IPS-18c (cell line): ENCODE results near the gene PPP1R16B.
"Not testable (repeated sequence)": the region's sequence is repeated elsewhere in the genome, so short reads cannot be mapped to it uniquely, and the experiment has no call there.

ENCODE experiments used
- H3K4me3 ChIP-seq: 2 replicates; pipeline ENCODE4 v1.7.0; 2013; ENCODE audit warnings: low read depth, mild to moderate bottlenecking, low read length, moderate library complexity; ENCODE audit not compliant: insufficient read depth
- H3K9me3 ChIP-seq: one replicate; pipeline ENCODE4 v1.6.1; 2013; ENCODE audit warnings: mild to moderate bottlenecking, low read length, moderate library complexity; ENCODE audit not compliant: control insufficient read depth, insufficient read depth

The PPP1R16B gene

DNA sequence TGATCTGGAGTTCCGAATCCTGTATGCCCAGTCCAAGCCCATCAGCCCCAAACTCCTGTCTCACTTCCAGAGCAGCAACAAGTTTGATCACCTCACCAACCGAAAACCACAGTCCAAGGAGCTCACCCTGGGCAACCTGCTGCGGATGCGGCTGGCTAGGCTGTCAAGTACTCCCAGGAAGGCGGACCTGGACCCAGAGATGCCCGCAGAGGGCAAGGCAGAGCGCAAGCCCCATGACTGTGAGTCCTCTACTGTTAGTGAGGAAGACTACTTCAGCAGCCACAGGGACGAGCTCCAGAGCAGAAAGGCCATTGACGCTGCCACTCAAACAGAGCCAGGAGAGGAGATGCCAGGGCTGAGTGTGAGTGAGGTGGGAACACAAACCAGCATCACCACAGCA, 146.1 kb downstream of the PPP1R16B start:
- H3K4me3 ChIP-seq, result no peak overlapping the region
- H3K9me3 ChIP-seq, result no peaks in the 10 kb centered on the region

DNA sequence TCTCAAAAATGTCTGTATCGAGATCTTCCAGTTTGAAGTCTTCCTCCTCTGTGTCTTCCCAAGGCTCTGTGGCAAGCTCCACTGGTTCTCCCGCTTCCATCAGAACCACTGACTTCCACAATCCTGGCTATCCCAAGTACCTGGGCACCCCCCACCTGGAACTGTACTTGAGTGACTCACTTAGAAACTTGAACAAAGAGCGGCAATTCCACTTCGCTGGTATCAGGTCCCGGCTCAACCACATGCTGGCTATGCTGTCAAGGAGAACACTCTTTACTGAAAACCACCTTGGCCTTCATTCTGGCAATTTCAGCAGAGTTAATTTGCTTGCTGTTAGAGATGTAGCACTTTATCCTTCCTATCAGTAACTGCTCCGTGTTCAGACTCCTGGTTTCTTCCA, 146.7 kb downstream of the PPP1R16B start:
- Histone ChIP-seq H3K4me3 (no peak overlapping the region), H3K9me3 (no peaks in the 10 kb centered on the region)

DNA sequence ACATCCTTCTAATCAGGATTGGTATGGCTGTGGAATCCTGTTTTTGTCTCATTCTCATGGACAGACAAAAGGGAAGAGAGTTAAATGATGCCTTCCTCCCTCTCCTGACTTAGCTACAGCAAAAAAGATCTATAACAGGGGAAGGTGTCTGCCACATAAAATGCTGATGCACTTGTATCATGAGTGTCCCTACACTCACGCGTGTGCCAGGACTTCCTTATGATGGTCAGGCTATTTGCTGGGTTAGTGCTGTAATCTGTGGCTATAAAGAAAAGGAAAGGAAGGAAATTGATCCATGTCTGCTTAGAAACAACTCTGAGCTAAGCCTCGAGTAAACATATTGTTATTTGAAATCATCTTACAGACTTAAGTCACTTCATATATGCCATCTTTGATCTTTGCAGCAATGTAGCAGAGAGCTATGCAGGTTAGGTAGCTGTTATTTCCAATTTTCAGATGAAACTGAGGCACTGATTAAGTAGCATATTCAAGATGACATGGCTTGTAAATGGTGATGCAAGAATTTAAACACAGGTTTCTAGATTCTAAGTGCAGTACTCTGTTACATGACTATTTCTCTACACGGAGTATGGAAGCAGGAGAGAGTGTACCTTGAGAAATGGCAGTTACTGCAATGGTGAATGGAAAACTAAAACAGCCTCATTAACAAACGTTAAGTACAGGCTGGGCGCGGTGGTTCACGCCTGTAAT, 148.3 kb downstream of the PPP1R16B start:
- no peak overlapping the region for H3K4me3 ChIP-seq
- no peaks in the 10 kb centered on the region for H3K9me3 ChIP-seq

DNA sequence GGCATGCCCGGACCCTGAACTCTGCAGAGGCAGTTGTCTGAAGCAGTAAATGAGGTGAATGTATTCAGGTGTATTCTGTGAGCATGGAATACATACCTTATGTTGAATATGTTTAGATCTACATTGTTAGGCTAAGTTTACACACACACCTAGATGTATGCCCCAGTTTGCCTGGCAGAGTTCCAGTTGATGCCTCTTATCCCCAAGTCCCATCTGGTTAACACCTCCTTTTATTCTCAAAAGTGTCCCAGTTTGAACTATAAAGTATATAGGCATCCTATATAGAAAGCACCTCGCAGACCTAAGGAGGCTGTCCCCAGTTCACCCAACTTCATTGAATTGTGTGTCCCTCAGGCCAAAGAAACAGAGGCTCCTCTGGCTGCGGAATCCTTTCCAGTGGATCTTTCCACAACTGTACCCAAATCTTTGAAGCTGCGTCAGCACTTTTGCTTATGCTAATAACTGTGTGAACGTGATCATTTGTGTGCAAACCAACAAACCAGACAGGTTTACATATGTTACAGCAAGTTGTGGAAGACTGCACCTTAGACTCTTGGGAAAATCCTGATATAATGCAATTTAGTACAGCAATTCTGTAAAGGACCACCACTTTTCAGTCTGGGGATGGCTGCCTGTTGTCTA, 151.9 kb downstream of the PPP1R16B start:
- Histone ChIP-seq H3K9me3 (no peaks in the 10 kb centered on the region), H3K4me3 (no peak overlapping the region)

DNA sequence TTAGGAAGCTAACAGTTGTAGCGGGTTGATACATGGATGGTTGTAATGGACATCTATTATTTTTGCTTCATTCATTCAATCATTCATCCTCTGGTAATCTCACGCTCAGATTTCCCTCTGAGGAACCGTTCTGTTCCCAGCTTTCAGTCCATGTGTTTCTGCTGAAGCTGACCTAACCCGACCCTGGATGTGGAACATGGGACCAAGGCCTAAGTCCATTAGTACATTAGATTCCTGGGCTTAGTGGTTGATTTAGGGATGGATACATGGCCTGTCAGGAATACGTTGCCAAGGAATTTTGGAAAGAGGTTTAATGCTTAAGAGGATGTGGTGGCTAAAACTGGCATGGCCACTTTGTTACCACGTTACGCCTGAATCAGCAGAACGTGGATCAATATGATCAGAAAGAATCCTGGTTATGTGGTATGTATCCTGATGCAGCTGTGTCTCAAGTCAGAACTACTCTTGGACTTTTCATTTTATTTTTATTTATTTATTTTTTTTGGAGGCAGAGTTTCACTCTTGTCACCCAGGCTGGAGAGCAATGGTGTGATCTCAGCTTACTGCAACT, 152.5 kb downstream of the PPP1R16B start:
- H3K4me3 ChIP-seq, result no peak overlapping the region
- H3K9me3 ChIP-seq, result no peaks in the 10 kb centered on the region

DNA sequence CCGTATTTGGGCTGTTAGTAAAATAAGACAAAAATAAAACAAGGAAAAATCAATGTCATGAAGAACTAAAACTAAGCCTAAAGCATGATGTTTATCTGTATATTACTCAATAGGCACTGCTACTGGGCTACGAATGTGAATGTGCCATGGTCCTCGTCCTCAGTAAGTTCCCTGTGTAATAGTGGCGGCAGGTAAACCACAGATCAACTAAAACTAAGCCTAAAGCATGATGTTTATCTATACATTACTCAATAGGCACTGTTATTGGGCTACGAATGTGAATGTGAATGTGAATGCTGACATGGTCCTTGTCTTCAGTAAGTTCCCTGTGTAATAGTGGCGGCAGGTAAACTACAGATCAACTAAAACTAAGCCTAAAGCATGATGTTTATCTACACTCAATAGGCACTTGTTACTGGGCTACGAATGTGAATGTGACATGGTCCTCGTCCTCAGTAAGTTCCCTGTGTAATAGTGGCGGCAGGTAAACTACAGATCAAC, 154.7 kb downstream of the PPP1R16B start:
- not testable (repeated sequence) for H3K9me3 ChIP-seq, H3K4me3 ChIP-seq

DNA sequence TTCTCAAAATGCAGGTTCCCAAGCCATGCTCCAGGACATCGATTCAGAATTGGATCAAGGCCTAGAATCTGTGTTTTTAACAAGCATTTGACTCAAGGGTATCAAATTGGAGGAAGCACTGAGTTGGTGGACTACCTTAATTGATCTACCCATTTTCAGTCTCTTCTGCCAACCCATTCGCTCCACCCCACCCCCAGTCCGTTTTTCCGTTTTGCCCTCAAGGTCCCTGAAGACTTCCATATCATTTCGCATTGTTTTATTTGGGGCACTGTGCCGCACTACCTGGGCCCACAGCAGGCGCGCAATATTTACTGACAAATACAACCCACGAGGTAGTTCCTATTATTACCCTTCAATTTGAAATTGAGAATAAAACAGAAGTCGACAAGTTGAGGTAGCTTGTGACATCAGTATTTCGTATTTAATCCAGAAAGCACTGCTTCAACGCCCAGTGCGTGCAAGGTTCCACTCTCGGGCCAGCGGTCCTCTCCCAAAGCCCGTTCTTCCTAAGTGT, 156.1 kb downstream of the PPP1R16B start:
- no peaks in the 10 kb centered on the region for H3K9me3 ChIP-seq
- H3K4me3 ChIP-seq, result peak overlapping the region; percentile 74

DNA sequence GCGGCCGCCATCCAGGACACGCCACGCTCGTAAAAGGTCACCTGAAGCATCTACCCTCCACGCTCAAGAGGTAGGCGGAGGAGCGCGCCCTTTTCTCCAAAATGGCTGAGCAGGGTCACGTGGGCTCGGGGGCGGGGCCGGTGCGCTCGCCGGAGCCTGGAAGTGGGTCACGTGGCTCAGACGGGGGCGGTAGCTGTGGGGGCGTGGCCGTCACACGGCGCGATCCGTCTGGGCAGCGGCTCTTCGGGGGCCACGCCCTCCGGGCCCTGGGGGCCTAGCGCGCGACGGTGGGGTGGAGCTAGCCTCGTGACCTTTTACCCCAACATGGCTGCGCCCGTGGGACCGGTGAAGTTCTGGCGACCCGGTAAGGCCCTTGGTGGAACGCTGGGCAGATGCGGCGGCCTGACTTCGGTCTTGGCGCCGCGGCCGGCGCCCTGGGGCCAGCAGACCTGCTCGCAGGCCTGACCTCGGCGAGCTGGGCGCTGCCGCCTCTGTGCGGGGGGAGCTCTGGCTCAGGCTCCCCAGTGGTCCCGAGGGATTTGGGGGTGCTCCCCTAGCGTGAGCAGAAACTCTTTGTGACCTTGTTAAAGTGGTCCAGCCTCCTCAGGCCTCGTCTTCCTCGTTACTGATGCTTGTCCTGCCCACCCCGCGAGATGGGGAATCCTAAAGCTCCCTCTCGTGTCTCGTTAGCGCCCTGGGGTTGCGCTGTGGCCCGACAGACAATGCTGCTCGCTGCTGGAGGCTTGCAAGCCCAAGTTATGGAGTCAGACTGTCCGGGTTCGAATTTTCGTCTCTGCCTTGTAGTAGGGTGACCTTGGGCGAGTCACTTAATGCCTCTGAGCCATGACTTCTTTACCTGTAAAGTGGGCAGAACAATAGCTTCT, 156.8 kb downstream of the PPP1R16B start, which contains the start of gene DHX35:
TSS of gene DHX35 (plus strand) at position 301 of the 884 bp plus-strand sequence. CDS start at position 325, 24 bp downstream.
- peak within 1 kb of the TSS; percentile 96 for H3K4me3 ChIP-seq
- no peaks in the 10 kb centered on the region for H3K9me3 ChIP-seq

DNA sequence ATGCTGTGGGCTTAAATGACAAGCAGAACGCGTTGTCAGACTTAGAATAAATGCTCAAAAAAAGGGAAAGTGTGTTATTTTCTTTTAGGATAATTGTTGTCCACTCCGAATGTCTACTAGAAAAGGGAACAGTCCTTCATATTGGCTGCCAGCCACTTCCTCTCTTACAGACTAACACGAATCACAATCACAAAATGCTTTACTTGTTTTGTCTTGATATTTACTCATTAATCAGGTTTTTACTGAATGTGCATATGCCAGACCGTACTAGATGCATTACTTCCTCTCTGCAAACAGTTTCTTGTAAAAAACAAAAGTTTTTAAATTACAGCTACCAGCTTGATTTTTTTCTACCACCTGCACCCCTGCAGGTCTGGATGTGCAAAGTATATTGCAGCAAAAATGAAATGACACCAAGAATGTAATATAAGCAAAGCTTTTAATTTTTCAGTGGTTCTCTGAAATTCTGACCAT, 157.5 kb downstream of the PPP1R16B start:
- H3K9me3 ChIP-seq, result no peaks in the 10 kb centered on the region

DNA sequence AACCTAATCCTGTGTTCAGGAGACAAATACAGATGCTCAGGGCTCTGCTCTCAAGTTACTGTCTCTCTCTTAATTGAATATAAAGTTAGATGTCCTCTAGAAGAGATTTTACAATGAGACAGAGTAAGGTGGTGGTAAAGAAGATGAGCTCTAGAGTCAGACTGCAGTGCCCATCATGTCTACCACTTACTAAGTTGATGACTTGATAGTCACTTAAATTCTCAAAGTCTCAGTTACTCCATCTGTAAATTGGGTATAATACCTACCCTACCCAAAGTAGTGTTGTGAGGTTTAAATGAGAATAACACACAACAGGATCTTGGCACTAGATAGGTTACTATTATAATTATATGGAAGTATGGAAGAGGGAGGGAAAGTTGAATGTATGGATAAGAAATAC, 158.2 kb downstream of the PPP1R16B start:
- Histone ChIP-seq H3K9me3 (no peaks in the 10 kb centered on the region), H3K4me3 (no peak overlapping the region)

More for the DNA sequence above, 157.5 kb downstream of the PPP1R16B start:
- H3K4me3 ChIP-seq, result peak overlapping the region; percentile 96

DNA sequence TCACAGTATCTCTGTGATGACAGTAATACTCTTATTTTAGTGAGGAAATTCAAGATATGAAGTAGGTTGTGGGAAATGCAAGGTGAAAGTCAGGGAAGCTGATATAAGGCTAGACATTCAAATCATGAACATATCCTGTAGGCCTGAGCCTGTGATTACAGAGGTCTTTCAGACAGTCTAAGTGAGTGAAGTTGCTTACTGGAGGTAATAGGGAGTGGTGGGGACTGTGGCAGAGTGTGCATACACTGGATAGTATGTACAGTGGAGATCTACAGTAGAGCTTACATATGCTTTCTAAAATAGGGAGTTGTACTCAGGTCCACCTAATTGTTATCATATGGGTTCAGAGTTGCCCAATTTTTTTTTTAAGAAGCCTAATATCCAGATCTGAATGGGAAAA, 159.8 kb downstream of the PPP1R16B start:
- Histone ChIP-seq H3K4me3 (no peak overlapping the region), H3K9me3 (no peaks in the 10 kb centered on the region)

DNA sequence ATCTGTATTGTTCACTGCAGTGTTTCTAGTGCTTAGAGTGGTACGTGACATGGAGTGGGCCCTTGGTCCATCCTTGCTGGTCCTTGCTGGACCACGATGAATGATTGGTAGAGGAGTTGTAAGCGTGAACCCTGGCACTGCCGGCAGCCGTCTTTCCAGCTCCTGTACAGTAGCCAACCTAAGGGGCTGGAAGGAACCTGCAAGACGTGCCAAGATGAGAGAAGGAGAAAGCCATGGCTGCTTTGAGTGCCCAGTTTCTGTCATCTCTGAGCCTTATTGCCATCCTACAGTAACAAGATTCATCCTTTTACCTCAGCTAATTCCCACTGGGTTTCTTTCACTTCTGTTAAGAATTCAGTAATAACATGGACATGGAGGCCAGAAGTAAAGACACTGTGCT, 162.6 kb downstream of the PPP1R16B start:
- Histone ChIP-seq H3K4me3 (no peak overlapping the region), H3K9me3 (no peaks in the 10 kb centered on the region)

DNA sequence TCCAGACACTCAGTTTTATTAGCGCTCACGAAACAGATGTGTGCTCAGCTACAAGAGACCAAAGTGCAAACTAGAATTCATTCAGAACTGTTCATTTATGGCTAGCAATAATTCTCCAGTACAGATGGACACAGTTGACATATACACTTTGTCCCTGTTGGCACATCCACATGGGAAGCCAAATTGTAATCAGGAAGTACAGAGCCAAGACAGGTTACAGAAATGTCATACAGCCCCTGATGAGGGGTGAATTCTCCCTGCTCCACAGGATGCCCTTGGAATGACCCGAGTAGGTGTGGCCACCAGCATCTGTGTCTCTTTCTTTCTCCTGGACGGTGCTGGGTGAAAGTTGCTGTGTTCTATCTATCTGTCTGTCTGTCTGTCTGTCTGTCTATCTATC, 164.2 kb downstream of the PPP1R16B start:
- Histone ChIP-seq H3K4me3 (no peak overlapping the region), H3K9me3 (no peaks in the 10 kb centered on the region)

DNA sequence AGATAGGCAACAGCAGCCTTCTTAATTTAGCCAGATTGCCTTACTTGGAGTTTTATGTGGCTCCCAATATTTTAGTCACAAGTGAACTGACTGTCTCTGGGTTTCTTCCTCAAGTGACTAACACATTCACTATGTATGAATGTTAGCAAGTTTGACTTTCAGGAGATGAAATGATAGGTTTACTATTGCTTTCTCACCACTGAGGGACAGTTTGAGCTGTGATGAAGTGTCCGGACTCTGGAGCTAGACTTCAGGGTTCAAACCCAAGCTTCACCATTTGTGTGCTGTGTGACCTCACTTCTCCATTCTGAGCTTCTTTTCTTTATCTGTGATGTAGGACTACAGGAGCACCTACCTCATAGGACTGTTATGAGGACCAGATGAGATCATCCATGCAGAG, 164.8 kb downstream of the PPP1R16B start:
- no peaks in the 10 kb centered on the region for H3K9me3 ChIP-seq
- H3K4me3 ChIP-seq, result no peak overlapping the region
